Measurements from ENCODE around the gene TMPRSS6. TPM values are rescaled to one million over a fixed set of nuclear protein-coding genes. Genes with fewer than 3 reads are reported as not detected.

TMPRSS6 gene
- polyA plus RNA-seq, 3 donors = not detected

DNA sequence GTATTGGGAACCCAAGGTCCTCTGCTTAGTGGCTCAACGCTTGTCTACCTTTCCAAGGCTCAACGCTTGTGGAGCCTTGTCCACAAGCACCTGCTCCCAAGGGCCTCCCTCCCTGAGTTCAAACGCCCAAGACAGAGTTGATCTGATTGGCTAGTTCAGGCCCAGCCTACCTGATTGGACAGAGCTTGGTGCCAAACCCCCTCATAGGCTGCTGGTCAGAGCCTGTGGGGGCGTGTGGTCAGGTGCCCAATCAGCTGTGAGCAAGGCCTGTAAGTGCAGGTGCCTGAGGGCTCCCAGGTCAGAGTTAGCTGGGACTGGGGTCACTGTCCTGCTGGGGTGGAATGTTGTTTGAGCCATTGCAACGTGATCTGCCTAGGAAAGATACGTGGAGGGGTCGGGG is 16.9 kb upstream of the TMPRSS6 start:
- no peak overlapping the region for H3K4me2 ChIP-seq (replicated peaks; ENCODE audit: extremely low read depth, low read length, poor library complexity, severe bottlenecking)
- H3K9me3 ChIP-seq (replicated peaks in 1 of 2; ENCODE audit: control insufficient read depth in 1 of 2, insufficient read depth in 1 of 2, low read length in 2 of 2) = no peaks in the 10 kb centered on the region
- H2AFZ ChIP-seq (ENCODE audit: insufficient read depth, low read depth, low read length, poor library complexity, severe bottlenecking) = no peak overlapping the region
- TF ChIP-seq, protein P1, sequence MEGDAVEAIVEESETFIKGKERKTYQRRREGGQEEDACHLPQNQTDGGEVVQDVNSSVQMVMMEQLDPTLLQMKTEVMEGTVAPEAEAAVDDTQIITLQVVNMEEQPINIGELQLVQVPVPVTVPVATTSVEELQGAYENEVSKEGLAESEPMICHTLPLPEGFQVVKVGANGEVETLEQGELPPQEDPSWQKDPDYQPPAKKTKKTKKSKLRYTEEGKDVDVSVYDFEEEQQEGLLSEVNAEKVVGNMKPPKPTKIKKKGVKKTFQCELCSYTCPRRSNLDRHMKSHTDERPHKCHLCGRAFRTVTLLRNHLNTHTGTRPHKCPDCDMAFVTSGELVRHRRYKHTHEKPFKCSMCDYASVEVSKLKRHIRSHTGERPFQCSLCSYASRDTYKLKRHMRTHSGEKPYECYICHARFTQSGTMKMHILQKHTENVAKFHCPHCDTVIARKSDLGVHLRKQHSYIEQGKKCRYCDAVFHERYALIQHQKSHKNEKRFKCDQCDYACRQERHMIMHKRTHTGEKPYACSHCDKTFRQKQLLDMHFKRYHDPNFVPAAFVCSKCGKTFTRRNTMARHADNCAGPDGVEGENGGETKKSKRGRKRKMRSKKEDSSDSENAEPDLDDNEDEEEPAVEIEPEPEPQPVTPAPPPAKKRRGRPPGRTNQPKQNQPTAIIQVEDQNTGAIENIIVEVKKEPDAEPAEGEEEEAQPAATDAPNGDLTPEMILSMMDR (IDR thresholded peaks at IDR 0.05) = no peak
- Mint-ChIP-seq H3K4me3 (no peak overlapping the region), H3K9me3 (no peaks in the 10 kb centered on the region), H3K27me3 (ENCODE audit: low read depth in 3 of 3) (peaks cover 0 to 9% (median 8%) of the 10 kb centered on the region in 3 donors), H3K4me1 (peaks cover 4% of the 10 kb centered on the region), H3K36me3 (no peaks in the 10 kb centered on the region), H3K27ac (no peak overlapping the region)
- H3K79me2 ChIP-seq (ENCODE audit: insufficient read depth, low read length) = no peaks in the 10 kb centered on the region
- 93% methylated on average over 6 of the region's 7 CpGs for WGBS (ENCODE audit: insufficient coverage)
- H3K27me3 ChIP-seq (ENCODE audit: control insufficient read depth in 2 of 2, insufficient read depth in 2 of 2, low read length in 2 of 2) = no peaks in the 10 kb centered on the region
- no peaks in the 10 kb centered on the region for H4K20me1 ChIP-seq (ENCODE audit: insufficient read depth, low read length)
- H3K4me1 ChIP-seq (ENCODE audit: control insufficient read depth in 1 of 2, insufficient read depth in 2 of 2, low read length in 2 of 2) = no peaks in the 10 kb centered on the region
- H3K4me3 ChIP-seq (replicated peaks in 1 of 3; ENCODE audit: low read depth in 2 of 3, low read length in 3 of 3) = no peak overlapping the region
- no peaks in the 10 kb centered on the region for H3K36me3 ChIP-seq (replicated peaks in 1 of 2; ENCODE audit: control insufficient read depth in 1 of 2, insufficient read depth in 2 of 2, low read length in 2 of 2)
- no peak for DNase-seq
- no peak overlapping the region for H3K27ac ChIP-seq (ENCODE audit: low read depth in 1 of 2, low read length in 2 of 2)
- intact Hi-C loops (cut with micrococcal nuclease) = no loop called here
- no peak overlapping the region for H3K9ac ChIP-seq (ENCODE audit: insufficient read depth, low read length, poor library complexity, severe bottlenecking)

DNA sequence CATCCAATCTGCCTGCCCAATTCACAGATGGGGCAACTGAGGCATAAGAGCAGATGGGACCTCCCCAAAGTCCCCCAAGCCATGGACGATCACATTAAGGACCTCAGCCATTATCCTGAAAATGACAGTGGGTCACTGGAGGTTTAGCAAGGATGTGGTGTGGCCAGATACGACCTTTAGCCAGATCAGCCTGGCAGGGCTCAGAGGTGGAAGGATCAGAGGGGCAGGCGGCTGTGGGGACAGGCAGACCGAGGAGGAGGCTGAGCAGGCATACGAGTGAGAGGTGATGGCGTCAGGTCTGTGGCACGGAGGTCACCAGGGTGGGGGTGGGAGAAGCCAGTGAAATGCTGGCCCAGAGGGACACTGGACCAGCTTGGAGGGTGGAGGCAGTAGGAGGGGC is 14.1 kb upstream of the TMPRSS6 start:
- Histone ChIP-seq H3K79me2 (ENCODE audit: insufficient read depth, low read length) (no peaks in the 10 kb centered on the region), H2AFZ (ENCODE audit: insufficient read depth, low read depth, low read length, poor library complexity, severe bottlenecking) (no peak overlapping the region), H3K36me3 (replicated peaks in 1 of 2; ENCODE audit: control insufficient read depth in 1 of 2, insufficient read depth in 2 of 2, low read length in 2 of 2) (no peaks in the 10 kb centered on the region), H3K4me3 (replicated peaks in 1 of 3; ENCODE audit: low read depth in 2 of 3, low read length in 3 of 3) (no peak overlapping the region), H3K27me3 (ENCODE audit: control insufficient read depth in 2 of 2, insufficient read depth in 2 of 2, low read length in 2 of 2) (no peaks in the 10 kb centered on the region), H3K4me2 (replicated peaks; ENCODE audit: extremely low read depth, low read length, poor library complexity, severe bottlenecking) (no peak overlapping the region), H3K9me3 (replicated peaks in 1 of 2; ENCODE audit: control insufficient read depth in 1 of 2, insufficient read depth in 1 of 2, low read length in 2 of 2) (no peaks in the 10 kb centered on the region), H3K27ac (ENCODE audit: low read depth in 1 of 2, low read length in 2 of 2) (no peak overlapping the region), H3K9ac (ENCODE audit: insufficient read depth, low read length, poor library complexity, severe bottlenecking) (no peak overlapping the region), H4K20me1 (ENCODE audit: insufficient read depth, low read length) (no peaks in the 10 kb centered on the region), H3K4me1 (ENCODE audit: control insufficient read depth in 1 of 2, insufficient read depth in 2 of 2, low read length in 2 of 2) (no peaks in the 10 kb centered on the region)
- Mint-ChIP-seq H3K36me3 (no peaks in the 10 kb centered on the region), H3K4me1 (peaks cover 4% of the 10 kb centered on the region), H3K4me3 (no peak overlapping the region), H3K9me3 (no peaks in the 10 kb centered on the region), H3K27me3 (ENCODE audit: low read depth in 3 of 3) (peaks cover 3 to 9% (median 5%) of the 10 kb centered on the region in 3 donors), H3K27ac (peak overlapping the region in 1 of 7 donors; percentile 32)
- 97% methylated on average over 6 of the region's 7 CpGs for WGBS (ENCODE audit: insufficient coverage)
- intact Hi-C loops (cut with micrococcal nuclease) = no loop called here
- no peak for DNase-seq
- TF ChIP-seq, protein P1 (IDR thresholded peaks at IDR 0.05) = no peak

Data from CD14-positive monocyte (primary cell).